K562 (cell line): ENCODE data around the gene GMNN.

Experiments used
- C11orf30 ChIP-seq: fragments of 450-650 bp; IDR thresholded peaks from 2 replicates; pipeline ENCODE4 v1.6.1; 2016; ENCODE audit warnings: low read depth, mild to moderate bottlenecking
- CEBPB ChIP-seq: fragments of 450-650 bp; IDR thresholded peaks from 2 replicates; pipeline ENCODE4 v1.6.1; 2016; ENCODE audit warnings: missing genetic modification characterization, missing compliant biosample characterization
- EZH2 ChIP-seq: IDR thresholded peaks from 2 replicates; pipeline ENCODE4 v1.6.1; 2012; ENCODE audit warnings: low read depth, mild to moderate bottlenecking, inconsistent platforms, low read length, borderline replicate concordance
- SRF ChIP-seq, 2 experiments: fragments of 250-450, 450-650 bp in 1 of 2; sonication (Bioruptor Pico) in 1 of 2; sonication (generic) in 1 of 2; formaldehyde crosslinking; IDR thresholded peaks; 2 replicates each; pipeline versions ENCODE4 v1.5.0 to v1.5.1; 2020 to 2022; ENCODE audit warnings: mild to moderate bottlenecking in 1 of 2, missing genetic modification reagents in 1 of 2

DNA sequence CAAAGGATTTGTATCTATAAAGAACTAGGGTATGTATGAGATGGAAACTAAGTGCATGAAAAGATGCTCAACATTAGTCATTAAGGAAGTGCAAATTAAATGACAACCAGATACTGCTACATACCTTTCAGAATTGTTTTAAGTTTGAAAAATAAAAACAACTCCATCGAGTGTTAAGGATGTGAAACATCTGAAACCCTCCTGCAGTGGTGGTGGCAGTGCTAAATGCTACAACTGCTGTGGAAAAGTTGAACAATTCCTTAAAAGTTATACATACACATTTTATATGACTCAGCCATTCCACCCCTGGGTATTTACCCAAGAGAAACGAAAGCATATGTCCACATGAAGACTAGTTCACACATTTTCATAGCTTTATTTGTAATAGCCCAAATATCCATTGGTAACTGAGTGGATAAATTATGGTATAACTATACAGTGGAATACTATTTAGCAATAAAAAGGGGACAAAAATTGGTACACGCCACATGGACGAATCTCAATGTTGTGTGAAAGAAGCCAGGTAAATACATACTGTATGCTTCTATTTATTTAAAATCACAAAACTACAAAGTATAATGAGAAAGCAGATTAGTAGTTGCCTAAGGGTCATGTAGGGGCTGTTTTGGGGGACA is 13.4 kb downstream of the GMNN start:
- TF ChIP-seq C11orf30 (no peak), CEBPB (tag) (no peak), SRF (CRISPR knock-in tag; IDR thresholded peaks at IDR 0.05) (no peak), EZH2 (no peak)
